Measurements from ENCODE around the gene LENG9. TPM values are rescaled to one million over a fixed set of nuclear protein-coding genes. Genes with fewer than 3 reads are reported as not detected.

LENG9 gene
- total RNA-seq, 2 experiments from 2014 or later: 1.8 to 6.0 TPM

DNA sequence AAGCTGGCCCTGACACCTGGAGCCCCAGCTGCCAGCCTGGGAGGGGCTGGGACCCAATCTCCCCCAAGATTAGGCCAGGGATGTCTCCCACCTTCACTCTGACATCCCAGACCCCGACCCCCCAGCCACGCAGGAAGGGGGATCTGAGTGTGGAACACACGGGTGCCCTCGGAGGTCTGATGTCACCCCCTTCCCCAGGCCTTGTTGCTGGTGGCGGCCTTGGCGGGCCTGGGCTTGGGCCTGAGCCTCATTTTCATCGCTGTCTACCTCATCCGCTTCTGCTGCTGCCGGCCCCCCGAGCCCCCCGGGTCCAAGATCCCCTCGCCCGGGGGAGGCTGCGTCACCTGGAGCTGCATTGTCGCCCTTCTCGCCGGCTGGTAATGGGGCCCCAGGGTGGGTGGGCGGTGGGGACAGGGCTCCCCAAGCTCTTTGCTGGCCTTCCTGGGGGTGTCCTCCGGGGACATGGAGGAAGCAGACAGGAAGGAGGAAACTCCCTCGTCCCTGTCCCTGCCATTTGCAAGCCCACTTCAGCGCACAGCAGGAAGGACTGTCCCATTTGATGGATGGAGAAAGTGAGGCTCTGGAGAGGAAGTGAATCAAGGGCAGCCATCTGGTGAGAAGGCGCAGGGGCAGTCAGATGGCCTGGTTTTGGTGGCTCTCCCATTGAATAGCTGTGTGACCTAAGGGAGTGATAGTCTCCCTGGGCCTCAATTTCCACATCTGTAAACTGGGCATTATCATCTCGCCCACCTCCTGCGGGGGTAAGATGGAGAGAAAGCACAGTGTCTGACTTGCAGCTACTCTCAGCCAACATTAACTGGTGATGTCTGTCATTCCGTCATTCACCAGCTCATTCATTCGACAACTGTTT lies 44.4 kb downstream of the LENG9 start:
- no peak overlapping the region for H3K4me3 ChIP-seq (ENCODE audit: low read depth, low read length, poor library complexity, severe bottlenecking)
- ChIA-PET CTCF (ENCODE audit: unreplicated experiment) (no interaction called here), POLR2A (no interaction called here)
- H3K79me2 ChIP-seq (ENCODE audit: insufficient read depth, low read depth, low read length): no peaks in the 10 kb centered on the region
- H3K27ac ChIP-seq (ENCODE audit: low read depth, low read length, poor library complexity, severe bottlenecking): no peak overlapping the region
- no peaks in the 10 kb centered on the region for H4K20me1 ChIP-seq (ENCODE audit: insufficient read depth, low read length)
- no peak for TF ChIP-seq EZH2phosphoT487 (IDR thresholded peaks at IDR 0.05; ENCODE audit: borderline replicate concordance, low read depth, low read length)
- TF ChIP-seq, protein P1, sequence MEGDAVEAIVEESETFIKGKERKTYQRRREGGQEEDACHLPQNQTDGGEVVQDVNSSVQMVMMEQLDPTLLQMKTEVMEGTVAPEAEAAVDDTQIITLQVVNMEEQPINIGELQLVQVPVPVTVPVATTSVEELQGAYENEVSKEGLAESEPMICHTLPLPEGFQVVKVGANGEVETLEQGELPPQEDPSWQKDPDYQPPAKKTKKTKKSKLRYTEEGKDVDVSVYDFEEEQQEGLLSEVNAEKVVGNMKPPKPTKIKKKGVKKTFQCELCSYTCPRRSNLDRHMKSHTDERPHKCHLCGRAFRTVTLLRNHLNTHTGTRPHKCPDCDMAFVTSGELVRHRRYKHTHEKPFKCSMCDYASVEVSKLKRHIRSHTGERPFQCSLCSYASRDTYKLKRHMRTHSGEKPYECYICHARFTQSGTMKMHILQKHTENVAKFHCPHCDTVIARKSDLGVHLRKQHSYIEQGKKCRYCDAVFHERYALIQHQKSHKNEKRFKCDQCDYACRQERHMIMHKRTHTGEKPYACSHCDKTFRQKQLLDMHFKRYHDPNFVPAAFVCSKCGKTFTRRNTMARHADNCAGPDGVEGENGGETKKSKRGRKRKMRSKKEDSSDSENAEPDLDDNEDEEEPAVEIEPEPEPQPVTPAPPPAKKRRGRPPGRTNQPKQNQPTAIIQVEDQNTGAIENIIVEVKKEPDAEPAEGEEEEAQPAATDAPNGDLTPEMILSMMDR (conservative IDR thresholded peaks at IDR 0.05; ENCODE audit: low read length): no peak
- H3K4me1 ChIP-seq (ENCODE audit: insufficient read depth, low read length, poor library complexity, severe bottlenecking): peaks cover 9% of the 10 kb centered on the region
- no peaks in the 10 kb centered on the region for H3K9me2 ChIP-seq (ENCODE audit: insufficient read depth, low read length)
- BruUV-seq (replicated peaks): no TSS peak
- no peaks in the 10 kb centered on the region for H3K36me3 ChIP-seq (ENCODE audit: insufficient read depth, low read length)
- H3K4me2 ChIP-seq (ENCODE audit: low read length): no peak overlapping the region
- DNase-seq (ENCODE audit: low spot score): no peak
- H2AFZ ChIP-seq (ENCODE audit: low read length): no peak overlapping the region
- intact Hi-C loops (cut with micrococcal nuclease; ENCODE audit: unreplicated experiment): no loop called here
- no peaks in the 10 kb centered on the region for H3K9me3 ChIP-seq (ENCODE audit: low read length)

GRCh38 chr19:54418030-54418929 lies 45.3 kb downstream of the LENG9 start:
- ChIA-PET CTCF (ENCODE audit: unreplicated experiment) (no interaction called here), POLR2A (no interaction called here)
- peak overlapping the region; percentile 18; the same call in 1 of the 2 replicates for H3K4me2 ChIP-seq (ENCODE audit: low read length)
- TF ChIP-seq, protein P1 (conservative IDR thresholded peaks at IDR 0.05; ENCODE audit: low read length): no peak
- TF ChIP-seq EZH2phosphoT487 (IDR thresholded peaks at IDR 0.05; ENCODE audit: borderline replicate concordance, low read depth, low read length): no peak
- H2AFZ ChIP-seq (ENCODE audit: low read length): 0 out of 2 replicates have a peak overlapping the region, but pooled peaks have one; percentile 50
- no peak overlapping the region for H3K4me3 ChIP-seq (ENCODE audit: low read depth, low read length, poor library complexity, severe bottlenecking)
- no peaks in the 10 kb centered on the region for H3K36me3 ChIP-seq (ENCODE audit: insufficient read depth, low read length)
- H3K9me2 ChIP-seq (ENCODE audit: insufficient read depth, low read length): no peaks in the 10 kb centered on the region
- no TSS peak for BruUV-seq (replicated peaks)
- no peak for DNase-seq (ENCODE audit: low spot score)
- H3K9me3 ChIP-seq (ENCODE audit: low read length): no peaks in the 10 kb centered on the region
- H3K4me1 ChIP-seq (ENCODE audit: insufficient read depth, low read length, poor library complexity, severe bottlenecking): peaks cover 9% of the 10 kb centered on the region
- intact Hi-C loops (cut with micrococcal nuclease; ENCODE audit: unreplicated experiment): no loop called here
- no peak overlapping the region for H3K27ac ChIP-seq (ENCODE audit: low read depth, low read length, poor library complexity, severe bottlenecking)
- no peaks in the 10 kb centered on the region for H3K79me2 ChIP-seq (ENCODE audit: insufficient read depth, low read depth, low read length)
- no peaks in the 10 kb centered on the region for H4K20me1 ChIP-seq (ENCODE audit: insufficient read depth, low read length)
